Heart right ventricle (tissue), 16 donors: Measurements from ENCODE around the gene FANCG. TPM values are rescaled to one million over a fixed set of nuclear protein-coding genes. Genes with fewer than 3 reads are reported as not detected.

ENCODE experiments used
- ATAC-seq, 8 donors: fragments of 200-7000 bp; cut with Tn5 transposase; one replicate each; pipeline ENCODE4 v1.9.1; 2020; ENCODE audit warnings: mild to moderate bottlenecking in 8 of 8, moderate library complexity in 8 of 8, moderate number of reproducible peaks in 1 of 8
- DNase-seq, 2 donors: peaks; one replicate each; pipeline ENCODE4 v3.0.0-alpha.2; 2020
- H3K27ac ChIP-seq, 10 donors: fragments of 200-600 bp; sonication (generic) in 2 of 10; one replicate each; pipeline versions ENCODE4 v1.5.0 to v1.8.0; 2020 to 2022; ENCODE audit warnings: mild to moderate bottlenecking in 3 of 10
- H3K27me3 ChIP-seq, 7 donors: fragments of 200-600 bp; one replicate each; pipeline ENCODE4 v1.8.0; 2021 to 2022; ENCODE audit warnings: mild to moderate bottlenecking in 2 of 7
- H3K36me3 ChIP-seq, 9 donors: fragments of 200-600 bp; sonication (generic) in 1 of 9; one replicate each; pipeline versions ENCODE4 v1.5.0 to v1.8.0; 2020 to 2022; ENCODE audit warnings: mild to moderate bottlenecking in 2 of 9
- H3K4me1 ChIP-seq, 9 donors: fragments of 200-600 bp; sonication (generic) in 1 of 9; one replicate each; pipeline versions ENCODE4 v1.5.0 to v1.8.0; 2020 to 2022; ENCODE audit warnings: mild to moderate bottlenecking in 4 of 9
- H3K4me3 ChIP-seq, 10 donors: fragments of 200-600 bp; sonication (generic) in 2 of 10; one replicate each; pipeline versions ENCODE4 v1.5.0 to v1.8.0; 2020 to 2022; ENCODE audit warnings: mild to moderate bottlenecking in 7 of 10, moderate library complexity in 2 of 10
- H3K9me3 ChIP-seq, 11 donors: fragments of 200-600 bp in 10 of 11; sonication (generic) in 2 of 11; one replicate each; pipeline versions ENCODE4 v1.5.0 to v1.8.0; 2013 to 2022; ENCODE audit warnings: mild to moderate bottlenecking in 2 of 11, control low read depth in 1 of 11, moderate library complexity in 1 of 11
- CTCF ChIP-seq, 9 donors: fragments of 200-600 bp; sonication (generic) in 2 of 9; IDR thresholded peaks; one replicate each; pipeline versions ENCODE4 v1.5.0 to v1.8.0; 2021 to 2022; ENCODE audit warnings: antibody characterized with exemption in 9 of 9, mild to moderate bottlenecking in 5 of 9, moderate library complexity in 1 of 9
- WGBS, 2 donors: extraction: QIAGEN DNeasy Blood & Tissue Kit; methylation state at CpG; one replicate each; pipeline ENCODE4 v1.1.7; 2013; ENCODE audit warnings: inconsistent platforms in 1 of 2; 5-methylcytosine and 5-hydroxymethylcytosine counted together
- intact Hi-C, 10 donors: fragments of 100-400 bp; cut with DNase I; formaldehyde crosslinking; loops; one replicate each; pipeline versions ENCODE4 v1.11.1 to v1.14.2; 2022
- long read RNA-seq, 3 donors: library from polyadenylated mRNA; unstranded; transcript quantifications; one replicate each; pipeline ENCODE4 v2.0.0, GENCODE V29; 2020 to 2021
- polyA plus RNA-seq, 2 donors: library from polyadenylated mRNA; stranded (reverse); fragments of 200-250 nt; gene quantifications; one replicate each; pipeline ENCODE4 v1.2.3, GENCODE V29; 2013
- total RNA-seq, 10 donors: library from RNA; stranded (reverse); fragmentation: NEBNext Ultra II Directional in 3 of 10; extraction: Animal tissue kit (Norgen Biotek cat#: 25700) in 3 of 10; gene quantifications; one replicate each; pipeline versions ENCODE4 v1.2.1 to v1.2.4, GENCODE V29; 2021 to 2023
- donor health status: Arrhythmogenic right ventricular cardiomyopathy.
- donor health status: ischemic (EF 13 %, LVEDD 7.1; RV severe dilation, severe dysfunction).
- donor health status: healthy with polysubstance abuse.
- donor health status: DM: no; HTN: yes; CAD: no.
- donor health status: DM: no; HTN: no; CAD: no.
- donor health status: ischemic (EF 25% LVEDD 6.9; RV normal size, moderate dysfunction).
- donor health status: ischemic (EF 25% LVEDD 5.7; RV mildly dilated, moderate dysfunction).
- donor health status: healthy.
- donor health status: DM: yes; HTN: yes; CAD: no.
- donor health status: Ischemic cardiomyopathy.
- donor health status: ischemic (EF 35%, LVEDD 5.7; RV mildly dilated, moderate dysfunction).
- donor health status: nonischemic (EF 11% LVEDD 7.7; RV severe dilation, severe dysfunction).
- donor health status: DM: yes; HTN: yes; CAD: no.
- donor health status: PGD.
- donor health status: ischemic (EF 29% LVEDD 5.4; RV normal size, mild dysfunction).
- donor health status: nonischemic (EF 23%, LVEDD 6.1; RV moderate dilation, normal function).

FANCG gene
- total RNA-seq (1 to 10 TPM; 2.6 to 9.8 (median 4.5) TPM), polyA plus RNA-seq (1 to 10 TPM; 3.4 to 6.4 TPM)
- long read RNA-seq, donor 1, partial matches to known transcripts, result 1 of 5 reads
- long read RNA-seq, donor 1, other reads (novel, unspliced or antisense), result 2 of 5 reads
- long read RNA-seq, donor 2, partial matches to known transcripts, result 0 of 3 reads
- long read RNA-seq, donor 2, other reads (novel, unspliced or antisense), result 1 of 3 reads
- long read RNA-seq, donor 3, partial matches to known transcripts, result 0 of 7 reads
- long read RNA-seq, donor 3, other reads (novel, unspliced or antisense), result 4 of 7 reads

- 0 to 1% methylated on average over 67 of the region's 67 CpGs for WGBS, 2 donors
- peak; percentile 96 to 98 (median 98) for ATAC-seq
- H3K27ac ChIP-seq, result peak within 1 kb of the TSS; percentile 12 to 83 (median 64)
- H3K4me3 ChIP-seq, result peak within 1 kb of the TSS; percentile 36 to 88 (median 71)
- DNase-seq, result peak; percentile 90 to 91
- peaks cover 0 to 23% (median 14%) of the 10 kb centered on the region in 9 donors for H3K4me1 ChIP-seq
- no peaks in the 10 kb centered on the region for H3K9me3 ChIP-seq
- peaks cover 0 to 25% (median 0%) of the 10 kb centered on the region in 9 donors for H3K36me3 ChIP-seq
- peak in 1 of 9 donors; percentile 20 for TF ChIP-seq CTCF (IDR thresholded peaks at IDR 0.05)
- intact Hi-C loops, result loop anchor here in 1 of 10 donors (10.0 kb wide), 1 partner anchor 85 kb away; no protein-coding TSS in a partner anchor
- H3K27me3 ChIP-seq, result no peaks in the 10 kb centered on the region
These were observed at the start of gene FANCG for GRCh38 chr9:35079426-35080341. Gene FANCG (minus strand): TSS chr9:35079942. CDS start chr9:35079524, 418 bp downstream.

GRCh38 chr9:35116898-35117551 is 37.3 kb upstream of the FANCG start:
- H3K27me3 ChIP-seq, result no peaks in the 10 kb centered on the region
- H3K4me3 ChIP-seq, result peak overlapping the region; percentile 26 to 78 (median 66)
- WGBS, 2 donors, result 20 to 21% methylated on average over 30 of the region's 30 CpGs
- peak overlapping the region in 9 of 10 donors; percentile 84 to 98 (median 94) for H3K27ac ChIP-seq
- no peaks in the 10 kb centered on the region for H3K9me3 ChIP-seq
- H3K36me3 ChIP-seq, result no peaks in the 10 kb centered on the region
- peaks cover 6 to 48% (median 39%) of the 10 kb centered on the region in 9 donors for H3K4me1 ChIP-seq
- peak; percentile 94 to 97 (median 95) for TF ChIP-seq CTCF (IDR thresholded peaks at IDR 0.05)
- intact Hi-C loops, result loop anchor here (1.0 to 10.0 kb wide), 16 partner anchors 44 to 440 kb away; partner anchors contain the start of gene UNC13B (in 4 of the 10)
- ATAC-seq (peak; percentile 71 to 87 (median 82)), DNase-seq (peak; percentile 83 to 95)

- H3K9me3 ChIP-seq, result no peaks in the 10 kb centered on the region
- intact Hi-C loops, result loop anchor here (1.0 to 10.0 kb wide), 16 partner anchors 44 to 441 kb away; partner anchors contain the start of gene UNC13B (in 4 of the 10)
- DNase-seq, result no peak
- H3K27ac ChIP-seq, result peak overlapping the region in 9 of 10 donors; percentile 84 to 98 (median 94)
- peaks cover 10 to 52% (median 42%) of the 10 kb centered on the region in 9 donors for H3K4me1 ChIP-seq
- H3K36me3 ChIP-seq, result no peaks in the 10 kb centered on the region
- WGBS, 2 donors, result 0 to 1% methylated on average over 12 of the region's 12 CpGs
- H3K4me3 ChIP-seq, result peak overlapping the region; percentile 26 to 78 (median 66)
- H3K27me3 ChIP-seq, result no peaks in the 10 kb centered on the region
- peak in 6 of 8 donors; percentile 0 to 12 (median 0) for ATAC-seq
- no peak for TF ChIP-seq CTCF (IDR thresholded peaks at IDR 0.05)
These were observed 36.8 kb upstream of the FANCG start for GRCh38 chr9:35116539-35116897.
